ENCODE measurements around the gene DHRSX. TPM values are rescaled to one million over a fixed set of nuclear protein-coding genes. Genes with fewer than 3 reads are reported as not detected.

DHRSX gene
- total RNA-seq, 2 donors from 2014 or later, result 36.5 to 45.4 TPM

DNA sequence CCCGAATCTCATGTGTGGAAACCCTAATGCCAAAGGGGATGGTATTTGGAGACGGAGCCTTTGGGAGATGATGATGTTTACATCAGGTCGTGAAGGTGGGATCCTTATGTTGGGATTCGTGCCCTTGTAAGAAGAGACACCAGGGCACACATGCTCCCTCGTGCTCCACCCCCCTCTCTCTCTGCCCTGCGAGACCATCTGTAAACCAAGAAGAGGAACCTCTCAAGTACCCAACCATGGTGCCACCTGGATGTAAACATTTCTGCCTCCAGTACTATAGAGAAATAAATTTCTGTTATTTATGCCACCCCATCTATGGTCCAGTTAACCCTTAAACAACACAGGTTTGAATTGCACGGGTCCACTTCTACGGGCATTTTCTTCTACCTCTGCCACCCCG, 179.4 kb downstream of the DHRSX start:
- no peaks in the 10 kb centered on the region for H3K27me3 ChIP-seq (ENCODE audit: control insufficient read depth, insufficient read depth, low read length, poor library complexity, severe bottlenecking)
- no peak overlapping the region for H3K4me3 ChIP-seq (ENCODE audit: low read length)
- Mint-ChIP-seq H3K9me3 (peaks cover 3% of the 10 kb centered on the region), H3K36me3 (ENCODE audit: low read depth) (peaks cover 7% of the 10 kb centered on the region), H3K4me3 (no peak overlapping the region), H3K4me1 (peaks cover 12% of the 10 kb centered on the region), H3K27me3 (ENCODE audit: insufficient read depth) (no peaks in the 10 kb centered on the region), H3K27ac (peak overlapping the region; percentile 49)
- H3K9me3 ChIP-seq (ENCODE audit: control insufficient read depth, low read length), result no peaks in the 10 kb centered on the region
- TF ChIP-seq, protein P1, sequence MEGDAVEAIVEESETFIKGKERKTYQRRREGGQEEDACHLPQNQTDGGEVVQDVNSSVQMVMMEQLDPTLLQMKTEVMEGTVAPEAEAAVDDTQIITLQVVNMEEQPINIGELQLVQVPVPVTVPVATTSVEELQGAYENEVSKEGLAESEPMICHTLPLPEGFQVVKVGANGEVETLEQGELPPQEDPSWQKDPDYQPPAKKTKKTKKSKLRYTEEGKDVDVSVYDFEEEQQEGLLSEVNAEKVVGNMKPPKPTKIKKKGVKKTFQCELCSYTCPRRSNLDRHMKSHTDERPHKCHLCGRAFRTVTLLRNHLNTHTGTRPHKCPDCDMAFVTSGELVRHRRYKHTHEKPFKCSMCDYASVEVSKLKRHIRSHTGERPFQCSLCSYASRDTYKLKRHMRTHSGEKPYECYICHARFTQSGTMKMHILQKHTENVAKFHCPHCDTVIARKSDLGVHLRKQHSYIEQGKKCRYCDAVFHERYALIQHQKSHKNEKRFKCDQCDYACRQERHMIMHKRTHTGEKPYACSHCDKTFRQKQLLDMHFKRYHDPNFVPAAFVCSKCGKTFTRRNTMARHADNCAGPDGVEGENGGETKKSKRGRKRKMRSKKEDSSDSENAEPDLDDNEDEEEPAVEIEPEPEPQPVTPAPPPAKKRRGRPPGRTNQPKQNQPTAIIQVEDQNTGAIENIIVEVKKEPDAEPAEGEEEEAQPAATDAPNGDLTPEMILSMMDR (conservative IDR thresholded peaks at IDR 0.05), result no peak
- no peaks in the 10 kb centered on the region for H3K36me3 ChIP-seq (ENCODE audit: control insufficient read depth, insufficient read depth, low read length)
- WGBS, 2 experiments (ENCODE audit: insufficient coverage in 1 of 2, insufficient read length in 1 of 2), result 81 to 85% methylated on average over 7 to 9 of the region's 9 CpGs
- DNase-seq, result no peak
- H3K9ac ChIP-seq (ENCODE audit: extremely low read depth, low read length, poor library complexity, severe bottlenecking), result no peak overlapping the region
- H3K4me1 ChIP-seq (ENCODE audit: control insufficient read depth, insufficient read depth, low read length), result peaks cover 3% of the 10 kb centered on the region
- H3K27ac ChIP-seq (ENCODE audit: low read depth, low read length), result no peak overlapping the region

DNA sequence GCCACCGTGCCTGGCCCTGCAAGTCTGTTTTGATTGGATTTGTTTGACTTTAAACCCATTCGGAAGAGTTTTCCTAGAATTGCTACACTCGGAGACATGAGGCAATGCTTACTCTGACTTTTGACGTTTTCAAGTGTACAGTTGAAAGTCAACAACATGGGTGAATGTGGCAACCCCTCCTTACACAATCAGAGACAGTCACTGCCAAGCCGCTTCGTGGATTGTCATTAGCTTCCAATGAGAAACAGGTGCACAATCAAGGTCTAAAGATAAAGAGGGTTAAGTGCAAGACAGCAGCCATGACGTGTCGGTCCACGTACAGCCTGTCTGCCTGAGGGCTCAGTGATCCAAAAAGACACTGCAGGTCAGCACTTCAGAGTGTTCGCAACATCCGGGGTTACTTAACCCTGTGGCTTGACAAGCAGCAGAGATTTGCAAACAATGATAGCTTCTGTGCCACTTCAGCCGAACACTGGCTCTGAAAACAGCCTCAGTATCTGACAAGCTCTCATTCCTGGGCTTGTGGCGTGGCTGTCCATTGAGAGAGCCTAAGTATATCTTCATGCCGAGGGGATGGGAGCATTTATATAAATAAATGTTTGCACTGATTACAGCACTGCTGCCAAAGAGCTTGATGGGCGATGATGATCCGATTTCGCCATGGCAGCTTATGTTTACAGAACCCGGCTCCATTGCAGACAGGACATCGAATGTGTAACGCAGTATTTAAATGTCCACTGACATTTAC, 180.0 kb downstream of the DHRSX start:
- Mint-ChIP-seq H3K27ac (peak overlapping the region; percentile 49), H3K4me3 (no peak overlapping the region), H3K36me3 (ENCODE audit: low read depth) (peaks cover 8% of the 10 kb centered on the region), H3K4me1 (peaks cover 12% of the 10 kb centered on the region), H3K27me3 (ENCODE audit: insufficient read depth) (no peaks in the 10 kb centered on the region), H3K9me3 (peaks cover 8% of the 10 kb centered on the region)
- 91 to 93% methylated on average over 18 to 20 of the region's 20 CpGs for WGBS, 2 experiments (ENCODE audit: insufficient coverage in 1 of 2, insufficient read length in 1 of 2)
- Histone ChIP-seq H3K36me3 (ENCODE audit: control insufficient read depth, insufficient read depth, low read length) (no peaks in the 10 kb centered on the region), H3K4me1 (ENCODE audit: control insufficient read depth, insufficient read depth, low read length) (peaks cover 3% of the 10 kb centered on the region), H3K9ac (ENCODE audit: extremely low read depth, low read length, poor library complexity, severe bottlenecking) (peak overlapping the region; percentile 8), H3K27me3 (ENCODE audit: control insufficient read depth, insufficient read depth, low read length, poor library complexity, severe bottlenecking) (no peaks in the 10 kb centered on the region), H3K9me3 (ENCODE audit: control insufficient read depth, low read length) (peaks cover 1% of the 10 kb centered on the region), H3K27ac (ENCODE audit: low read depth, low read length) (peak overlapping the region; percentile 12), H3K4me3 (ENCODE audit: low read length) (no peak overlapping the region)
- TF ChIP-seq, protein P1 (conservative IDR thresholded peaks at IDR 0.05), result no peak
- DNase-seq, result no peak

DNA sequence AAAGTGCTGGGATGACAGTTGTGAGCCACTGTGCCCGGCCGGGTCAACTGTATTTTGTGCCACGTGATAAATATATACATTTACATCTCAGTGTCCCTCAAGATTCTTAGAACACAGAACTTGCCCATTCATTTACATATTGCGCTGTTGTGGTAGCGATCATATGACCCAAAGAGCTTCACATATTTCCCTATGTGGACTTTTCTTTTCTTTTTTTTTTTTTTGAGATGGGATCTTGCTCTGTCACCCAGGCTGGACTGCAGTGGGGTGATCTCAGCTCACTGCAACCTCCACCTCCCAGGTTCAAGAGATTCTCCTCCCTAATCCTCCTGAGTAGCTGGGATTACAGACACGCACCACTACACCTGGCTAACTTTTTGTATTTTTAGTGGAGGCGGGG, 180.7 kb downstream of the DHRSX start:
- Histone ChIP-seq H3K4me3 (ENCODE audit: low read length) (no peak overlapping the region), H3K4me1 (ENCODE audit: control insufficient read depth, insufficient read depth, low read length) (peaks cover 3% of the 10 kb centered on the region), H3K27me3 (ENCODE audit: control insufficient read depth, insufficient read depth, low read length, poor library complexity, severe bottlenecking) (no peaks in the 10 kb centered on the region), H3K9ac (ENCODE audit: extremely low read depth, low read length, poor library complexity, severe bottlenecking) (no peak overlapping the region), H3K36me3 (ENCODE audit: control insufficient read depth, insufficient read depth, low read length) (no peaks in the 10 kb centered on the region), H3K27ac (ENCODE audit: low read depth, low read length) (no peak overlapping the region), H3K9me3 (ENCODE audit: control insufficient read depth, low read length) (peaks cover 8% of the 10 kb centered on the region)
- Mint-ChIP-seq H3K4me1 (peaks cover 12% of the 10 kb centered on the region), H3K27me3 (ENCODE audit: insufficient read depth) (no peaks in the 10 kb centered on the region), H3K36me3 (ENCODE audit: low read depth) (peaks cover 8% of the 10 kb centered on the region), H3K4me3 (no peak overlapping the region), H3K27ac (no peak overlapping the region), H3K9me3 (peaks cover 14% of the 10 kb centered on the region)
- DNase-seq, result no peak
- TF ChIP-seq, protein P1 (conservative IDR thresholded peaks at IDR 0.05), result no peak
- WGBS, 2 experiments (ENCODE audit: insufficient coverage in 1 of 2, insufficient read length in 1 of 2), result 86 to 97% methylated on average over 5 to 7 of the region's 7 CpGs

Measured in endodermal cell (in vitro differentiated cells).